ENCODE results near the gene PGPEP1. TPM values are rescaled to one million over a fixed set of nuclear protein-coding genes. Genes with fewer than 3 reads are reported as not detected.

The PGPEP1 gene
- polyA plus RNA-seq, 1 donor from 2014 or later: 5.9 TPM

- H3K27ac ChIP-seq (ENCODE audit: low read length): peak overlapping the region; percentile 54
- no peaks in the 10 kb centered on the region for H3K9me2 ChIP-seq (ENCODE audit: insufficient read depth, low read length)
- no peaks in the 10 kb centered on the region for H4K20me1 ChIP-seq (ENCODE audit: insufficient read depth)
- no peaks in the 10 kb centered on the region for H3K36me3 ChIP-seq (ENCODE audit: insufficient read depth, low read length)
- no peak overlapping the region for H2AFZ ChIP-seq (ENCODE audit: low read depth, low read length)
- no peaks in the 10 kb centered on the region for H3K79me2 ChIP-seq (replicated peaks; ENCODE audit: insufficient read depth, low read length)
- H3F3A ChIP-seq (ENCODE audit: insufficient read depth, low read length, poor library complexity, severe bottlenecking): no peaks in the 10 kb centered on the region
- H3K4me3 ChIP-seq (ENCODE audit: low read length): peak overlapping the region; percentile 63
- no peak for TF ChIP-seq SMC3 (conservative IDR thresholded peaks at IDR 0.05; ENCODE audit: poor library complexity)
- TF ChIP-seq CTCF (IDR thresholded peaks at IDR 0.05; ENCODE audit: poor library complexity, severe bottlenecking): no peak
- TF ChIP-seq EP300 (conservative IDR thresholded peaks at IDR 0.05; ENCODE audit: poor library complexity, severe bottlenecking): no peak
- TF ChIP-seq EZH2 (IDR thresholded peaks at IDR 0.05; ENCODE audit: borderline replicate concordance, insufficient read depth, low read length, poor library complexity, severe bottlenecking): no peak
- H3K9ac ChIP-seq (ENCODE audit: low read length): peak overlapping the region; percentile 68
- no peaks in the 10 kb centered on the region for H3K9me3 ChIP-seq (ENCODE audit: low read length)
- H3K4me2 ChIP-seq (ENCODE audit: low read length): no peak overlapping the region
- H3K27me3 ChIP-seq (ENCODE audit: insufficient read depth, low read depth, low read length): no peaks in the 10 kb centered on the region
Measured at GRCh38 chr19:18292810-18293641, 47.4 kb upstream of the PGPEP1 start.

GRCh38 chr19:18293642-18294466, 46.5 kb upstream of the PGPEP1 start:
- no peaks in the 10 kb centered on the region for H3K9me2 ChIP-seq (ENCODE audit: insufficient read depth, low read length)
- no peaks in the 10 kb centered on the region for H3K27me3 ChIP-seq (ENCODE audit: insufficient read depth, low read depth, low read length)
- TF ChIP-seq EP300 (conservative IDR thresholded peaks at IDR 0.05; ENCODE audit: poor library complexity, severe bottlenecking): no peak
- TF ChIP-seq POLR2AphosphoS5 (IDR thresholded peaks at IDR 0.05): no peak
- no peak for TF ChIP-seq EZH2 (IDR thresholded peaks at IDR 0.05; ENCODE audit: borderline replicate concordance, insufficient read depth, low read length, poor library complexity, severe bottlenecking)
- TF ChIP-seq MXI1 (conservative IDR thresholded peaks at IDR 0.05; ENCODE audit: poor library complexity, severe bottlenecking): no peak
- TF ChIP-seq REST (IDR thresholded peaks at IDR 0.05; ENCODE audit: borderline replicate concordance): no peak
- no peak for TF ChIP-seq TAF1 (IDR thresholded peaks at IDR 0.05; ENCODE audit: low read depth)
- TF ChIP-seq RAD21 (conservative IDR thresholded peaks at IDR 0.05): no peak
- no peak for TF ChIP-seq SMC3 (conservative IDR thresholded peaks at IDR 0.05; ENCODE audit: poor library complexity)
- TF ChIP-seq CTCF (IDR thresholded peaks at IDR 0.05; ENCODE audit: poor library complexity, severe bottlenecking): no peak
- H2AFZ ChIP-seq (ENCODE audit: low read depth, low read length): no peak overlapping the region
- H3K79me2 ChIP-seq (replicated peaks; ENCODE audit: insufficient read depth, low read length): no peaks in the 10 kb centered on the region
- no peaks in the 10 kb centered on the region for H3K9me3 ChIP-seq (ENCODE audit: low read length)
- peak overlapping the region; percentile 47 for H3K9ac ChIP-seq (ENCODE audit: low read length)
- peak overlapping the region; percentile 27 for H3K4me3 ChIP-seq (ENCODE audit: low read length)
- no peaks in the 10 kb centered on the region for H3K36me3 ChIP-seq (ENCODE audit: insufficient read depth, low read length)
- no peak overlapping the region for H3K4me2 ChIP-seq (ENCODE audit: low read length)
- no peaks in the 10 kb centered on the region for H4K20me1 ChIP-seq (ENCODE audit: insufficient read depth)
- peak overlapping the region; percentile 54 for H3K27ac ChIP-seq (ENCODE audit: low read length)
- no peaks in the 10 kb centered on the region for H3F3A ChIP-seq (ENCODE audit: insufficient read depth, low read length, poor library complexity, severe bottlenecking)

All from neural cell (in vitro differentiated cells).